Upper lobe of left lung (tissue), 4 donors: ENCODE measurements around the gene ANKRD31.

ENCODE experiments used
- EP300 ChIP-seq, 4 donors: sonication (generic); formaldehyde crosslinking; IDR thresholded peaks; one replicate each; pipeline ENCODE4 v1.5.1; 2017; ENCODE audit warnings: antibody characterized with exemption in 4 of 4, control low read depth in 2 of 4
- POLR2A ChIP-seq, 4 donors: fragments of 450-650 bp; IDR thresholded peaks; one replicate each; pipeline ENCODE4 v1.5.1; 2016 to 2017; ENCODE audit warnings: antibody characterized with exemption in 4 of 4, mild to moderate bottlenecking in 2 of 4
- POLR2AphosphoS5 ChIP-seq, 2 donors: sonication (generic); formaldehyde crosslinking; IDR thresholded peaks; one replicate each; pipeline ENCODE4 v1.5.1; 2017; ENCODE audit warnings: antibody characterized with exemption in 2 of 2
- TF ChIP-seq, protein P1 (sequence below), 6 experiments: fragments of 450-650 bp in 4 of 6; fragments of 200-600 bp in 2 of 6; sonication (generic) in 2 of 6; IDR thresholded peaks; one replicate each; pipeline ENCODE4 v1.5.1; 2016 to 2019; ENCODE audit warnings: antibody characterized with exemption in 6 of 6

DNA sequence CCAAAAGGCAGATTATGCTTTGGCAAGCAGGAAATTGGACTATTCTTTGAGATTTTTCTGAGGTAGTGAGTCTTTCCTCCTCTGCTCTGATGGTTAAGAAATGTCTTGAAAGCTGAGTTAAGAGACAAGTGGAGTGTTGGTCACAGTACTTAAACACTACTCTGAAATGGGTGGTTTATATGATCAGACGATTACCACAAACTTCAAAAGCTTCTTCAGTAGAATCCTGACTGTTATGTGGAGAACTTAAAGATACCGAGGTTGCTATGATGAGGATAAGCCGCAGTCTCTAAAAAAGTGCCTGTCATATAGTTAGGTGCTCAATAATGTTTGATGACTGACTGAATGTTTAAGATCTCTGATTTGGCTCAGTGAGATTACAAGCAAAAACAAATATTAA is 208.6 kb downstream of the ANKRD31 start:
- TF ChIP-seq EP300 (IDR thresholded peaks at IDR 0.05) (no peak), POLR2AphosphoS5 (IDR thresholded peaks at IDR 0.05) (no peak), POLR2A (IDR thresholded peaks at IDR 0.05) (no peak)
- TF ChIP-seq, protein P1, sequence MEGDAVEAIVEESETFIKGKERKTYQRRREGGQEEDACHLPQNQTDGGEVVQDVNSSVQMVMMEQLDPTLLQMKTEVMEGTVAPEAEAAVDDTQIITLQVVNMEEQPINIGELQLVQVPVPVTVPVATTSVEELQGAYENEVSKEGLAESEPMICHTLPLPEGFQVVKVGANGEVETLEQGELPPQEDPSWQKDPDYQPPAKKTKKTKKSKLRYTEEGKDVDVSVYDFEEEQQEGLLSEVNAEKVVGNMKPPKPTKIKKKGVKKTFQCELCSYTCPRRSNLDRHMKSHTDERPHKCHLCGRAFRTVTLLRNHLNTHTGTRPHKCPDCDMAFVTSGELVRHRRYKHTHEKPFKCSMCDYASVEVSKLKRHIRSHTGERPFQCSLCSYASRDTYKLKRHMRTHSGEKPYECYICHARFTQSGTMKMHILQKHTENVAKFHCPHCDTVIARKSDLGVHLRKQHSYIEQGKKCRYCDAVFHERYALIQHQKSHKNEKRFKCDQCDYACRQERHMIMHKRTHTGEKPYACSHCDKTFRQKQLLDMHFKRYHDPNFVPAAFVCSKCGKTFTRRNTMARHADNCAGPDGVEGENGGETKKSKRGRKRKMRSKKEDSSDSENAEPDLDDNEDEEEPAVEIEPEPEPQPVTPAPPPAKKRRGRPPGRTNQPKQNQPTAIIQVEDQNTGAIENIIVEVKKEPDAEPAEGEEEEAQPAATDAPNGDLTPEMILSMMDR (IDR thresholded peaks at IDR 0.05), result no peak
